ENCODE results near the gene LMO1.

Gene LMO1

DNA sequence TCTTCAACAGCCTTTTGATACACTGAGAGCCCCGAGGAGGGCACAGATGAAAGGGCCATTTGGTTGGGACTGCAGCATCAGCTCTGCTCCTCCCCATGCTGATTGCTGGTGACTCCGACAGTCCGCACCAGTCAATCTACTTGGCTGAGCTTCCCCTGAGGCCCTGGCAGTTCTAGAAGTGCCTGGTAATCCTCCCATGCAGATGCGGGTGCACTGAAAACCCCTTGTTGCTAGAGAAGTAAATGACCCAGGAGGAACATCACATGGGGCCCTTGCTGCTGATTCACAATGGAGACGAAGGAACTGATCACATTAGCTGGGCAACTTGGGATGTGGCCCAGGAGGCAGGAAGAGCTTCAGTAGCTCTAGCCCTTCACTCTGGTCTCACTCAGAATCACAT, 59.7 kb downstream of the LMO1 start:
- DNase-seq (ENCODE audit: low read depth): no peak

DNA sequence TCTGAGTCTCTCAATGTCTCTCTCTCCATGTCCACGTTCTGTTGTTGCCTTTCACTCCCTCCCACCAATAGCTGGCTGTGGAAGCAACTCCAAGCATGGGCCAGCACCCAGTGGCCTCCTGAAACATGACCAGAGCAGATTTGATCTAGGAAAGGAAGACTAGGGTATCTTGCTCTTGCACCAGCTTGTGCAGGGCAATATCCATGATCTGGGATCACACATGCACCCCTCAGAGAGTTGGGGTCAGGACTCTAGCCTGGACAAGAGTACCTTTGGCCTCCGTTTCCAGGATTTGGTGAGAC, 60.3 kb downstream of the LMO1 start:
- DNase-seq (ENCODE audit: low read depth): no peak

DNA sequence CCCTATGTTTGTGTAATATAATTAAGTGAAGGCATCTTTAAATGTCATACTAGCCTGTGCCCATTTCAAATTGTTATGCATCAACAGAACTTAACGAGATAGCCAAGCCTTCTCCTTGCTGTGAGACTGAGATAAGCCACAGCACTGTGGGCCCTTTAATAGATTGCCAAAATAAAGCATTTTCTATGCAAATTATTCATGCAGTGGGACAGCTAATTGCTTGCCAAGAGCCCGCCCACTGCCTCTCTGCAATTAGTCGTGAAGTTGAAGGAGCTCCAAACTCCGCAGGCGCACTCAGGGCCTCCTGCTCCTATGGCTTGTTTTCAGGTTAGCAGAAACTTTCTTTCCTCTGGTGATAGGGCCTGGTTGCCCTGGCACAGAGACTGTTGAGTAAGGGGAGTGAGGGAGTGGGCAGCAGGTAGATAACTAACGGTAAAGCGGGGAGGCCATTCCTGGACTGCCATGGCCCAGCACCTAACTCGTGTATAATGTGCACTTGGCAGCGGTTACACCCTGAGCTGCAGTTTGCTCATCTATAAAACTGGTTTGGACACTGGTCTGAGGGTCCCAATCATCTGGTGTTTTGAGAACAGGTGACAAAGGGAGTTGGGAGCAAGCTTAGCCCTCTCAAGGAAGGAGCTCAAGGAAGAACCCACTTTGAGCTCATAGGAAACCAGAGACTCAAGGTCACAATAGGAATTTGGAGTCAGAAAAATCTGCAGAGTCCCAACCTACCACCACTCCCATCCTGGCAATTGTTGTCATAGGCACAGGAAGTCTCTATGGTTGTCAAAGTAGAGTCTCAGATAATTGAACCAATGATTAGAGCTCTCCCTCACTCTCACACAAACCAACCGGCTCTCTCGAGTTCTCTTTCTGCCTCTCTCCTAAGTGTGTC, 60.9 kb downstream of the LMO1 start:
- no peak for DNase-seq (ENCODE audit: low read depth)

DNA sequence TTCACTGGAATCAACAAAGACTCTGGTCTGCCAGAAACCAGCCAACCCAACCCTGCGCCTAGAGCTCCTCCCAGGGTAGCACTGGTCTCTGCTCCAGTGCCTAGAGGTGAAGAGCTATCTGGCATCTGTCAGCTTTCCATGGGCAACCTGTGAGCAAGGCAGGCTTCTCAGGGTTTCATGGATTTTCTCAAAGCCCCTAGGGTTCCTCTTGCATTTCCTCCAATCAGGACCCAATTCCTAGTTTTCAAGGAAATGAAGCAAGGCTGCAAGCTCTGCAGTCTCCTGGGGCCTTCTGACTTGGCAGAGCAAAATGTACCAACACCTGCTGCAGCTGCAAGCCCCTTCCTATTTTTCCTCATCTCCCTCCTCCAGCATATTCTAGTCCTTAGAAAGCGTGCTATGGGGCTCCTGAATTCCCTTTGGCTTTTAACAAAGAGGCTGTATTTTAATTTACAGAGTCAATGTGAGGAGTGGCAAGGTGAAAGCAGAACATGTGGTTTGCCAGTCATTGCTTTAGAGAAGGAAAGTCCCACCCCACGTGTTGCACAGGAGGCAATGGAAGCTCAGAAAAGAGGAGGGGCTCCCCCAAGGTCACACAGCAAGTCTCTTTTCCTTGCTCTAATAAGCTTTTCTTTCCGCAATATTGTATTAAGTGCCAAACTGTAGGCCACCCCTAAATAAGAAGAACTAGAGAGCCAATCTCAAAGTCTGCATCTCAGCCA, 61.9 kb downstream of the LMO1 start:
- DNase-seq (ENCODE audit: low read depth): no peak

DNA sequence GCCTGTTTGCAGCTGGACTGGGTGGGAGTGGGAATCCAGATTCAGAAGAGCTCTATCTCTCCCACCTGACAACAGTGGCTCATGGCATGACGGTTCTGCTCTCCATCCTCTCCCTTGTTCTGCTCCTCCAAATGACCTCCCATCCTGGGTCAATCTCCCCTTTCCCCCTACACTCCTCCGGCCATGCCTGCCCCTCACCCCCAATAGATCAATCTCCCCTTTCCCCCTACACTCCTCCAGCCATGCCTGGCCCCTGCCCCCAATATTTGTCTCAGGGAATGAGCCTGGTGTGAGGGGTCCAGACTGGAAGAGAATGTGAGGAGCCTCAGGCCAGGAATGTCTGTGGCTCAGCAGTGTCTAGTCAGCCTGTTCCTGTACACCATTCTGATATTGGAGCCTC, 64.0 kb downstream of the LMO1 start:
- no peak for DNase-seq (ENCODE audit: low read depth)

DNA sequence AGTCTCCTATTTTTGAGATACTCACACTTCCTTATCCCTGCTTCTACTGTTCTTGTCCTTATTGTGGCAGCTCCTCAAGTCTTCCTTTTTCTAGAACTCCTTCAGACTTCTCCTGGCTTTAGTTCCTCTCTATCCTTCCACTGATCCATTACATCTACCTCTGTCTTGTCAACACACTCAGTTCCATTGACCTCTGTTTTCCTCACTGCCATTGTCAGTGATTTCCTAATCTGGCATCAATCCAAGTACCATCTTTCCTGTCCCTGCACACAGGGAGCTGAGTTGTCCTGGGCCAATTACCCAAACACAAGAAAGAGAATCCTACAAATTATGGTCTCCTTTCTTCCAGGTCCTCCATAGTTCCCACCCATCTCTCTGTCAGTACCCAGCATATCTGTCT, 66.9 kb downstream of the LMO1 start:
- no peak for DNase-seq (ENCODE audit: low read depth)

DNA sequence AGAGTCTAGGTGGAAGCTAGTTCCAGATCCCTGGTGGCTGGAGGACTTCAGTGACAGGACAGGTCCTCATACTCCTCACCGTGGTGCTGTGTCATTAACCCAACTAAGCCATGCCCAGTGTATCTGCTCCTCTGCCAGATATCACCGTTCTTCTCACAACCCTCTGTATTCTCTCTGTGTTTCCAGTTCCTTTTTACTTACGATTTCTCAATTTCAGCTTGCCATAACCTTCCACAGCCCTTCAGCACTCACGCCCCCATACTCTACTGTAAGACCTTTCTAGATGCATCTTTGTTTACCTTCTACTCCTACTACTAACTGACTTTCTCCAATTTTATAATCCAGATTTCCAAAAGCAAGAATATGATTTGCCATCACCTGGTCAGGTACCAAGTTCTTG, 68.7 kb downstream of the LMO1 start:
- DNase-seq (ENCODE audit: low read depth): no peak

DNA sequence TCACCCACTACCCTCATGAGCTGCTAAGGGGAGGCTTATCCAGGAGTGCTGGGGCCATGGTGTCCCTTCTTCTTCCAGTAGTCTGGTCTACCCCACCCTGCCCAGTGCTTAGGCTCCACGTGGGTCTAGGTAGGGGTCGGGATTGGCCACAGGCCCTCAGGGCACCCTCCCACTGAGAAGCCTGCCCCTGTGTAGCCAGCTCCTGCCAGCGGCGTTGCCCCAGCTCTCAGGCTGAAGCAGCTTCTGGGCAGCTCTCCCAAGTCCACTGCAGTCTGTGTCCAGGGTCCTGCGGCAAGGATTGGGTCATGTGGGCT, 70.8 kb downstream of the LMO1 start:
- no peak for DNase-seq (ENCODE audit: low read depth)

DNA sequence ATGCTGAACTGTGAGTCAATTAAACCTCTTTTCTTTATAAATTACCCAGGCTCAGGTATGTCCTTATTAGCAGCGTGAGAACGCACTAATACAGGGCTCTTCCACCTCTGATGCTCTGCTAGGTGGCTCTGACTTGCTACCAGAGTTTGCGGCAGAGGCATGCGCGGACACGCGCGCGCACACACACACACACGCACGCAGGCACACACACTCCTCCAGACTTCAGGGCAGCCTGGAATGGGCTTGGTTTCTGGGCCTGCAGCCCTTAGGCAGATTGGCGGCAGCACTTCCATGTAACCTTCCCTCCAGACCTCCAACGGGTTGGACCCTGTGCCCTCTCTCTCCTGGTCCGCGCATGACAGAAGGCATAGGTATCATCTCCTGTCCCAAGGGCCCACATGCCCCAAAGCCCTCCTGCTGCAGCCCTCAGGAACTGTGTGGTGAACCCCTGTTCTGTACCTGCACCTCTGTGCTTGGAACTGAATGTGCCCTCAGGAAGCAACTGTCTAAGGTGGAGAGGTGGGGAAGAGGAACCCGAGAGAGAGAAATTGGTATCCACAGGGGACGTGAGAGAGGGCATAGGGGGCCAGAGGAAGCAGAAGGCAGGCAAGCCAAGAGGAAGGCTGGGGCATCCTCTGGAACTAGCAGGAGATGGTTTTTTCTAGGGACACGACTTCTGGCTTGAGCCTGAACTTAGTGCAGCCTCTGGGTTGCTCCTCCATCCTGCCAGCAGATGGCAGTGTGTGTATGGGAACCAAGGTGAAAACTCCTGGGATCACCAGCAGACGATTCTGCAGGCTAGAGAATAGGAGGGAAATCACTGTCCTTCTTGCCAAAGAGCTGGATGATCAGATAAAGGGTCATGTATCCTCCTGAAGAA, 71.4 kb downstream of the LMO1 start:
- no peak for DNase-seq (ENCODE audit: low read depth)

DNA sequence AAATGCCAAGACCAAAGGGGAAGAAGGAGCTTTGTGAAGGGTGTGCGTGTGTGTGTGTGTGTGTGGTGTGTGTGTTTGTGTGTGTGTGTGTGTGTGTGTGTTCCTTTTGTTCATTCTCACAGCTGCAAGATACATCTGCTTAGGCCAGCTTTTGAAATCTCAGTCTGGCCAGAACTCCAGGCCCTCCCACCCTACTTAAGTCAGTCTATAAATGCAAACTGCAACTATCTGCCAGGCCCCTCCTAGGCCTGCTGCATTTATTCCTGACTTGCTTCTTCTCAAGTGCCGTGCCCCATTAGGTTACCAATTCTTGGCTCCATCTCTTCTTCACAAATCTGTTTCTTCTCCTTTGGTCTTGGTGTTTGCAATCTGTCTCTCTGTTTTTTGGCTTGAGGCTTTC, 73.2 kb downstream of the LMO1 start:
- DNase-seq (ENCODE audit: low read depth): no peak

DNA sequence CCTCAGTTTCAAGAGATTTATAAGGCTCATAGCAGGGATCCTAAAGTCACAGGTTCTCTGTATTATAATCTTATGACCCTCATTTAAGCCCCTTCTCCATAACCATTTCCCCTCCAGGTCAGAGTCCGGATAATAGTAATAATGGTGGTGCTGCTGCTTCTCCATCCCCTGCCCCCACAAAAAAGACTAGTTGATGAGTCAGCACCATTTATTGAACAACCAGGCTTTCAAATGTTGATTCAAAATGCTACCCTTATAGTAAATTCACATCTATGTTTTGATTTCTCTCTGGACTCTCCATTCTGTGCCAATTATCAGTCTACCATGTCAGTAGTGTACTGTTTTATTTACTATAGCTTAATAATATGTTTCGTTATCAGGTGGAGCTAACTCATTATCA, 77.2 kb downstream of the LMO1 start:
- no peak for DNase-seq (ENCODE audit: low read depth)

DNA sequence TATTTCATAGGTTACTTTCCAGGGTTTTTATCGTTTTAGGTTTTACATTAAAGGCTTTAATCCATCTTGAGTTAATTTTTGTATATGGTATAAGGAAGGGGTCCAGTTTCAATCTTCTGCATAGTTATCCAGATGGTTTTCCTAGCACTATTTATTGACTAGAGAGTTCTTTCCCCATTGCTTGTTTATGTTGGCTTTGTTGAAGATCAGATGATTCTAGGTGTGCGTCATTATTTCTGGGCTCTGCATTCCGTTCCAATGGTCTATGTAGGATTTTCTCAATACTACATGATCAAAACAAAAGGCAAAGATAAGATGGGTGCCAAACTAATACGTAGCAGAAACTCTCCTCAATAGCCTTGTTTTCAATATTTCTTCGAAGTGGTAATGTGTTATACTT, 80.6 kb downstream of the LMO1 start:
- DNase-seq (ENCODE audit: low read depth): no peak

DNA sequence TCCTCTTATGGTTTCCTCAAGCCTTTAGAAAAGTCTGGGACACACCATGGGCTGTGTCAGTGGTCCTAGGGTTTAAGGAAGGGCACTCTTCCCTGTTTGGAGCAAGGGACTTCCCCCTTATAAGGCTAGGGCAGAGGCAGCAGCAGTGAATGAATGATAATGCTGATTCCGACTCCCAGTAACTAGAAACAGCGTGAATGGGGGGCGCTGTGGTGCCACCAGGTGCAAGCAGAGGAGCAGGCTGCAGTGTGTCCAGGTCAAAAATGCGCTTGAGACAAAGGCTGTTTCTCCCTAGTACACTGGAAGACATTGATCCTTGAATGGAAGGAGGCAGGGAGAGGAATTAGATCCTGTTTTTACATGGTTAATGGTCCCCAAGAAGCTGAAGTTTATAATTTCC, 83.2 kb downstream of the LMO1 start:
- no peak for DNase-seq (ENCODE audit: low read depth)

DNA sequence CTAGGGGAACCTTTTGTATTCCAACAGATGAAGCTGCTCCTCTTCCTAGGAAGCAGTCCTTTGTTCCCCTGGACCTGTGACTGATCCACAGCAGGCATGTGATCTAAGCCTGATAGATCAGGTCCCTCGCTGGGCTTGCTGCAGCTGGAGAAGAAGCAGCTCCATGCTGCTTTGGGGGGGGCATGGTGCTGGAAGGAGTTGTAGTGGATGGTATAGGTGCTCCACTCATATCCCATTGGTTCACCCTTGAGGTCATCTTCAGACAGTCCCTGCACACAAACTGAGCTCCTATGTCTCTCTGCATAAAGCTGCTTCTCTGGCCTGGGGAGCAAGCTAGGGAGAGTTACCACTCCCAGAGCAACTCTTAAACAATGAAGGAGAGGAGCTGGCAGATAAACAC, 85.4 kb downstream of the LMO1 start:
- DNase-seq (ENCODE audit: low read depth): no peak

DNA sequence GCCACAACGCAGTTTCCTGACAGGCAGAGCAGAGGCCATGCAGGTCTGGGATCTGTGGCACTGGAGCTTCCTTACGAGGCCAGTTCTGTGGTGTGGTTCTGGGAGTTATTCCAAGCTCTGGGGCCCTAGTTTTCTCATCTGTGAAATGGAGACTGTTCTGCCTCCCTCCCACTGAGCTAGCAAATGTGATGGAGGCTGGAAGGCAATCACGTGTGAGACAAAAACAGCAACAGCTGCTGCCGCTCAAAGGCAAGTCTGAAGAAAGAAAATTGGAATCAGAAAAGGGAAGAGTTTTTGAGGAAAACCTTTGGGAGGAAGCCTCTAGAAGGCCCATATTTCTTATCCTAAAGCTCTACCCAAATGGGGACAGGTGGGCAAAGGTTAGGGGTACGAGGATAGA, 86.5 kb downstream of the LMO1 start:
- DNase-seq (ENCODE audit: low read depth): no peak
